SHP77 (cell line): ENCODE data around the gene CYP19A1.
A peak's percentile ranks its signal among the peaks of the same experiment; 100 is the strongest.
"Not testable (repeated sequence)": the region's sequence is repeated elsewhere in the genome, so short reads cannot be mapped to it uniquely, and the experiment has no call there.

Experiments
- DNase-seq, 2 experiments: peaks; one replicate each; lab custom pipeline; 2025; lab: John Stamatoyannopoulos, UW

The CYP19A1 gene

DNA sequence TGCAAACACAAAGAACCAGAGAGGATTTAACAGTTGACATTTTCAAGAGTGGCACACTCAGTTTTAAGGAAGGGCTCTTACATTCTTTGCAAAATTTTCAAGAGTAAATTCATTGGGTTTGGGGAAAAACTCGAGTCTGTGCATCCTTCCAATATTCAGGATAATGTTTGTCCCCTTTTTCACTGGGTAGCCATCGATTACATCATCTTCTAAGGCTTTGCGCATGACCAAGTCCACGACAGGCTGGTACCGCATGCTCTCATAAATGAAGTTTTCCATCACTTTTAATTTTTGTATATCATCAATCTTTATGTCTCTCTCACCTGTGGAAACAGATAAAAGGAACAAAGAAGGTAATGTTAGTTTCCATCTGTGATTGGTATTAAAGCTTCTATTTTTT lies 126.2 kb downstream of the CYP19A1 start:
- no peak for DNase-seq

DNA sequence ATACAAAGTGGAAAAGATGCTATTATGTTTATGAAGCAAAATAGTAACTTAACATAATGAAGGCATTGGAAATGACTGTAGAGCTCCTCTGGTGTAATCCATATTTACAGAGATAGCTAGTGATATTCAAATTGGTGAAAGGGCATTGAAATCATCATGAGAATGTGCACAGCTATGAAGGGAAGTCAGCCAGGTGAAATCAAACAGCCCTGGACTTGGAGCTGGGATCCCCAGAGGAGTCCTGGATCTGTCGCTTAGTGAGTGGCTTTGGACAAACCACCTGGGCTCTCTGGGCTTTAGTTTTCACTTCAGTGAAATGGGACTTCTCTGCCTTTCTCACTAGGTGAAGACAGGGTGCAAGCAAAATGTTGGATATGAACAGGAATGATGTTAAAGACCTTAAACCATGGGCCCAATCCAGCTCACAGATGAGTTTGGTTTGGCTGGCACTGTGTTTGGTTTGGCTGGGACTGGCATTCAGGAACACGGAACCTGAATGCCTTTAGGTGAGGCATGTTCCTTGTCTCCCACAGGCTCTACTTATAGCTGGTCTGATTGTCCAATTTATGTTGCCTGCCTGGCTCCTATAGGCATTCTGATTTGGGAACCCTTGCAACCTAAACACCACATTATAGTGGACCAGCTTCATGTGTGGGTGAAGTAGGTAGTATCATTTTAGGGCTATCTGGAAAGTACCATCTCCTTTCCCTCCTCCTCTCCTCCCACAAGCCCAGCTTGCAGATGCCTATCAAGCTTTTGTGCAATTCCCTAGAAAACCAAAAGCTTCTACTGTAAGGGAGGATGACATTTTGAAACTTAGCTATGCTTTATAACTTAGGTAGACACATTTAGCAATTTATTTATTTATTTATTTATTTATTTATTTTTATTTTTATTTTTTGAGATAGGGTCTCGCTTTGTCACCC lies 133.1 kb downstream of the CYP19A1 start:
- no peak for DNase-seq

DNA sequence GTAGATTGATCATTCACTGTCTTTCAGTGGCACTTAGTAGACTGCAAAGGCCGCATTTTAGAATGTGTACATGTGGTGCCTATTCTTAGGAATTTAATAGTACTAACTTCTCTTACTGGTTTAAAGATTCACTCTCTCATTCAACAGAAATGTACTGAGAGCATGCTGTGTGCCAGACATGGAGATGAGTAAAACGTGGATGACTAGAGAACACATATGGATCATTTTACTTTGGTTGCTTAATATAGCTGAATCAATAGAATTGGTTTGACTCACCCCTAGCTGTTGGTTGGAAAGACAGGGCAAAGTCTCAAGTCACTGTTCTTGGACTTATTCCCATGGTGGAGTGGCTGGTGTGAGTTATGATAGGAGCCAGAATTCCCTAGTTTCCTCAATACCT lies 134.6 kb downstream of the CYP19A1 start:
- DNase-seq: no peak

DNA sequence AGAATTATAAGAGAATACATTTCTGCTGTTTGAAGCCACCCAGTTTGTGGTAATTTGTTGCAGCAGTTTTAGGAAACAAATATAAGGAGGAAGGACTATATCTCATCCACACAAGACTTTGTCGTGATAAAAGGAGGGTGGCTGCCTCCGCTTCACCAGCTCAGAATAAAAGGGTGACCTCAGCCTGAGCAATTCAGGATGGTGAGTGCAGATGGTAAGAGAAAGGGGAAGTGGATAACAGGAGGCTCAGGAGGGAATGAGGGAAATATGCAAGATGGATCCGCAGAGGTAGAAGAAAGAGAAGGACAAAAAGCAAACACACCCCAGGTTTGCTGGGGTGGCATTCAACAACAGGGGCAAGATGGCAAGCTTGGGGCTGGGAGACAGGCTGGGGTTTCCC lies 135.6 kb downstream of the CYP19A1 start:
- no peak for DNase-seq

DNA sequence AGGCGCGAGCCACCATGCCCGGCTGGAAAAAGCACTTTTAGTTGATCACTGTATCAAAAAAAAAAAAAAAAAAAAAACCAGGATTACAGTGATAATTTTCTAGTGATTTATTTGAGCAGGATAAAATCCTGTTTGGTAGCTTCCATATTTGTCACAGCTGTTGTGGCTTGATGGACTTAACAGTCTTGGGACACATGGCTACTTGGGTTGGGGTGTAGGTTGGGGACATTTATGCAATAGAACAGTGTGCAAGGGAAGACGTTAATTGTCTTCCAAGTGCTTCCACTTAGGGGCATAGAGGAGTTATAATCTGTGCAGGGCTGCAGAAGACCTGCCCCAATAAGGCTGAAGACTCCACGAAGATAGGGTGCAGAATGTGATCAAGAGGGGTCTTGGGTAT lies 136.8 kb downstream of the CYP19A1 start:
- DNase-seq: no peak

DNA sequence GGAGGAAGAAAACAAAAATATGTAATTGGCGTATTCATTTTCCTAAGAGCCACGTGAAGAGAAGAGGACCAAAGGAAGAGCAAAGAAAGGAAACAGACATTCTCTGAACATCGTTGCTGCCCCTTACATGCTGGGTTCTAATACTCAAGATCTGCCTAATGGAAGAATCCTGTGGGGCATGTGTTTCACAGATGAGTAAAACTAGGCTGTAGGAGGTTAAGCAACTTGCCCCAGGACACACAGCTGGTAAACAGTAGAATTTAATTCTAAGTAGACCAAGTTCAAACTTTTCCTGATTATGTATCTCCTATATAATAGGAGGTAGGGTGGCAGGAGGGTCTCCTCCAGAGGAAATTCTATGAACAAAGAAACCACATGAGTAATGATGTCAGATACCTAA lies 137.6 kb downstream of the CYP19A1 start:
- DNase-seq: no peak

DNA sequence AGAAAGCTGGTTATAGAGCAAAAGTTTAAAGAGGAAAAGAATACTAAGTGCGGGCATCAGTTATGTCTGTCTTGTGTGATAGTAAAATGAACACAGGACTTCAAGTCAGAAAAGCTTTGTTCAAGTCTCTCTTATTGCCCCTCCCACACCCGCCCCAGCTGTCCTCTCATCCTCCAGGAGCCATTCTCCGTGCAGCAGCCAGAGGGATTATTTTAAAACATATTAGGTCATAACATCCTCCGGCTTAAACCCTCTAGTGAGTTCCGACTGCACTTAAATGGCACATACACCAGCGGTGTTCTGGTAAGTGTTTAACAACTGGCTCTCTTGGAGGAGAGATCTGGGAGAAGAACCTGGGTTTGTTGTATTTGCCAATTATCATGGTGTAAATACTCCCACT lies 138.9 kb downstream of the CYP19A1 start:
- no peak for DNase-seq

DNA sequence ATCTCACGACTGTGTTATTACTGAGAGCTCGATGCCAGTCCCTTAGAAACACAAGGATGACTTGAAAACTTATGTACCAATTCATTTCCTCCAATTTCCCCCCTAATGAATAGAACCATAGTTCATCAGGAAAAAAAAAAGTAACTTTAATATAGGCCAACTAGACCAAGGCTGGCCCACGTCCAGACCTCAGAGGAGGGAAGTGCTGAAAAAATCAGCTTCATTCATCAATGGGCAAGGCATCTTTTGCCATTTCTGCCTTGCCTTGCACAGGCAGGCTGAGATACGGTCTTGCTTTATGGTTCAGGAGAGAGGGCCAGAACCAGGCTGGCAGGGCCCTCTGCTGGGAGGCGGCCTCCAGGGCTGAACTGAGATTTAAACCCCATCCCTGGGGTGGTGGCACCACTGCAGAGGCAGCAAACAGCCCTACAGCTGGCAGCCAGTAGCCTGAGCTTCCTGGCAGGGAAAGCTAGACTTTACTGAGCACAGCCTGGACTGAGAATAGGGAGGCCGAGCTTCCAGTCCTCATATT lies 139.6 kb downstream of the CYP19A1 start:
- DNase-seq: no peak

DNA sequence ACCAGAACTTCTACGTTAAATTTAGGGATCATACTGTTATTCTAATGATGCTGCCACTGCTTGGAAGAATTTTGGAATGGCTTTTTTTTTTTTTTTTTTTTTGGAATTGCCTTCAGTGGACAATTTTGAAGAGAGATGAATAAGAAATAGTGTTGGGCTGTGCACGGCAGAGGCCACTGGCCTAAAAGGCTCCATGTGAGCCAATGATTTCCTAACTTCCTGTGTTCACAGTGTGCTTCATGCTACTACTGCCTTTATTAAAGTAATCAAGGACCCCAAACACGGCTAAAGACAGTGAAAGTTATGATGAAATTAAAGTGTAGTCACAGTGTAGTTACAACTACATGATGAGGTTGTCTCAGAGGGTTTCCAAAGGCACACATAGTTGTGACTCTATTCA lies 142.9 kb downstream of the CYP19A1 start:
- no peak for DNase-seq

DNA sequence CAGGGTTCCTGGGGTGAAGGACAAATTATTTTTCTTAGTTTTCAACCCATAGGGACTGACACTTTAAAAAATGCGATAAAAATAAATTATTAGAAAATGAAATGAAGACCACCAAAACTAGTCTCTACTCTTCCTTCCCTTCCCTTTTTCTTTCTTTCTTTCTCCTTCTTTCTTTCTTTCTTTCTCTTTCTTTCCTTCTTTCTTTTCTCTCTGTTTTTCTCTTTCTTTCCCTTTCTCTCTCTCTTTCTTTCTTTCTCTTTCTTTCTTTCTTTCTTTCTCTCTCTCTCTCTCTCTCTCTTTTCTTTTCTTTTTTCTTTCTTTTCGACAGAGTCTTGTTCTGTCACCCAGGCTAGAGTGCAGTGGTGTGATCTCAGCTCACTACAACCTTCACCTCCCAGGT lies 144.4 kb downstream of the CYP19A1 start:
- DNase-seq: no peak

DNA sequence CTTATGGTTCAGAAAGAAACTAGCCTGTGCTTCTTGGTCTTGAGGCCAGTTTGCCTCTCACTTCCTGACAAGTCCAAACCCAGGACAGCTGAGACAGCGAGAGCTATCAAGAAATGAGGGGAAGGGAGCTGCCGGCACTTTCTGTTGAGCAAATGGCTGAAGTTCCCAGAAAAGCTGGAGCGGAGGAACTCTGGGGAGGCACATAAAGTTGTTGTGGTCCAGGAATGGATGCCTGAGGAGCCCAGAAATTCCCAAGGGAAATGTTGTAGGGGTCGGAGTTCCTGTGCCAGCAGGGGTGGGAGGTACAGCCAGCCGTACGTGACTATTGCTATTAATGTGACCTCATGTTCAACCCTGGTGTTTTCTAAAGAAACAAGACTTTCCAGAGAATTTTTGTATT lies 144.9 kb downstream of the CYP19A1 start:
- DNase-seq: no peak

DNA sequence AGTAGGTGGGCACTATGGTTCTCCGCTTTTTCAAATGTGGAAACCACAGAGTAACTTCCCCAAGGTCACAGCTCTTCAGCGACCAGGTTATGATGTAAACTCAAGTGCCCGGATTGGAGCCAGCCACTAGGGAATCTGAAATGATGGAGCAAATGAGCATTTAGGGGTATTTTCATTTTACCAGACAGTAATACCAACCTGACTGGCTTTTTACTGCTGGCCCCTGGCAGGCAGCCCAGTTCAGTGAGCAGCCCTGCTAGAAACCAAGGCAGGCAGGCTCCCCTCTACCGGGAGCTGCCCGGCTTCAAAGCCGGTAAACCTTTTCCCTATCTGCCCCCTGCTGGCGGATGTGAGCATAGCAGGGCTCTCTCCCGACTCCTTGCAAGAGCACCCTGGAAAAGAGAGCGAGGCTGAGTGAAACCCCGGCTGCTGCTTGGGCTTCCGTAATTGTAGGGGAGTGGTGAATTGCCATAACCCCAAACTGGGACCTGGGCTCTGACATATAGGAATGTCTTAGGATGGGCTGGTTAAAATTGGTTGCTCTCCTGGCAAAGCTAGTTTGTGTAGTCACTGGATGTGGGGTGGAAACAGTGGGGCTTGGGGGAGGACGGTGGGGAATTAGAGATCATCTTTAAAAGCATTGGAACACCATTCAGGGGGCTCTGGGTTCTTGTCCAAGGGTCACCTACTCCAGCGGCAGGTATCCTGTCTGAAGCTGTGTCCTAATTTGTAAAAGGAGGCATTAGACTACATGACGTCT lies 145.7 kb downstream of the CYP19A1 start:
- peak; percentile 81 to 90 for DNase-seq

DNA sequence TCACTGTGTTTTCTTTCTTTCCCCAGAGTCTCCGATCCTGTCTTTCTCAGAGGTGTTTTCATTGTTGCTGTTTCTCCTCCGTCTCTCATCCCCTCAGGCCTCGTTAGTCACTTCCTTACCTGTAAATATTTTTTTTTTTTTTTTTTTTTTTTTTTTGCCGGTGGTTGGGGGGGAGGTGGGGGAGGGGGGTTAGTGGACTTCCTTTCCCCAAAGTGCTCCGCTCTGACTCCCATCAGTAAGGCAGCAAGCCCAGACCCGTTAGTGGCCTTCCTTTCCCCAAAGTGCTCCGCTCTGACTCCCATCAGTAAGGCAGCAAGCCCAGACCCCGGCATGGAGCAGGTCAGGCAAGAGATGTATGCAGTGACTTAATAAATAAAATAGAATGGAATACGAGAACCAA lies 146.6 kb downstream of the CYP19A1 start:
- DNase-seq: no peak

DNA sequence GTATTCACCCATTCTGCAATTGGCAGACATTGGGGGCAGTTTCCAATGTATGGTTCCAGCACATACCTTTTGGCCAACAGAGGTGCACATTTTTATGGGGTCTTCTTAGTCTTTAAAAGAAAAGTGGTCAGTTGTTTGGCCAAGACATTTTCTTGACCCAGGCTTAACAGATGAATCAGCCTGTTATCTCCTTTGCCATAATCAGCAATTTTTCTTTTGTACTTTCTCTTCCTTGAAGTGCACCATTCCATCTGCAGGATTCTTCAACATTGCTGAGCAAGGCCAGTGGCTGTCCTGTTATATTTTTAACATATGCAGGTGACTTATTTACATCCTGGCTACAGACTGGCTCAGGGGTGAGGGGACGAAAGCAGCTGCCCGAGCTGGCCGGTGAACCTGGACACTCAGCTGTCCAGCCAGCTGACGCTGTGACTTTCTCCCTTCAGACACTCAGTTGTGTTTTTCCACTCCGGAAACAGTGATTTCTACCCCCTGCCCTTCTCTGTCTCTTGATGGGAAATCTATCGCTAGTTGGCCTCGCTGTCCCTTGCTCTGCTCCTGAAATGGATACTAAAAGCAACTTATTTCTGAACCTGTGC lies 147.2 kb downstream of the CYP19A1 start:
- peak; percentile 23 to 32 for DNase-seq

DNA sequence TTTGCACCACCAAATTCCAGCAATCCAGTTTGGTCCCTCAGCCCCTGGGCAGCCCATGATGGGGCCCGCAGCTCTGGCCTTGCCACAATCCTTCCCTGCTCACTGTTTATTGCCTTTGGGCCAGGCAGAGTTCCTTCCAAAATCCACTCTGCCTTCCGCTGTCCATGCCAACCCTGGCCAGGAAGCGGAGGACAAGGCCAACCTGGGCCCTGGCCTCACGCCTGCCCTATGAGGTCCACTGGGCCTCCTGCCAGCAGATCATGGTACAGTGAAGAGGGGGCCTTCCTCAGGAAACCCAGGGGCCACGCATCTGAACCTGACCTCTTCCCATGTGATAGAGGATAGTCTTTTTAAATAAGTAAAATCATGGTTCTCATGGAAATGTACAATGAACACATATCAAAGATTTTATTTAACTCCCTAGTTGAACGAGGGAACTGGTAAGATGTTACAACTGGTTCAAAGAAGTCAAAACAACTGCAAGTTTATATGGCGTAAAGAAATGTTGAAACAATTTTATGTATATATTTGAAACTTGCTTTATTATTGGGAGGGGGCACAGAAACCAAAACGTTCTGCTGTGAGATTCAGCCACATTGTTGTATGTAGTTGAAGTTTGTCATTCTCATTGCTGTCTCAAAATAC lies 147.8 kb downstream of the CYP19A1 start:
- DNase-seq: no peak

DNA sequence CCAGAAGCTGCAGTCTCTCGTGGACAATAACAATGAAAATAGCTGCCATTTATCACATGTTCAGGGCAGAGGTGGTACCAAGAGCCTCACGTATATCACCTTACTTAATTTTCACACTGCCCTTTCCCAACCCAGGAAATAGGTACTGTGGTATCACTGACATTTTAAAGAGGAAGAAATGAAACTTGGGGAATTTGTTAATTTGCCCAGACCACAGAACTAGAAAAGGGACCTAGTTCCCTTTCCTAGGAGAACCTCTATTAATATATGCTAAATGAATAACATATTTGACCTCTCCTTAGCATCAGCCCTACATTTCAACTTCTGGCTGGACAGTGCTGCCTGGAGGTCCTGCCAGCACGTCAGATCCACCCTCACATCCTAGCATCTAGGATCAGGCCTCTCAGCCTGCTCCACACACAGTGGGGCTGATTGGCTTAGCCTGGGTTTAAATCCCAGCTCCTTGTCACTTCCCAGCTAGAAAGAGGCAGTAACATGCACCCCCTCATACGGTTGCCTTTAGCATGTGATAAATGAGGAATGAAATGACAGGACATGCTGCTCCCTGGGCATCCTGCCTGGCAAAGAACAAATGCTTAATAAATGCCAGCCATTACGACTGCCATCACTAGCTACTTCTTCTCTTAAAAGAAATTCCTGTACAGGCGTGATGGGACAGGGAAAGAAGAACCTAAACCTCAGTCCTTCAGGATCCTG lies 148.6 kb downstream of the CYP19A1 start:
- DNase-seq: no peak

DNA sequence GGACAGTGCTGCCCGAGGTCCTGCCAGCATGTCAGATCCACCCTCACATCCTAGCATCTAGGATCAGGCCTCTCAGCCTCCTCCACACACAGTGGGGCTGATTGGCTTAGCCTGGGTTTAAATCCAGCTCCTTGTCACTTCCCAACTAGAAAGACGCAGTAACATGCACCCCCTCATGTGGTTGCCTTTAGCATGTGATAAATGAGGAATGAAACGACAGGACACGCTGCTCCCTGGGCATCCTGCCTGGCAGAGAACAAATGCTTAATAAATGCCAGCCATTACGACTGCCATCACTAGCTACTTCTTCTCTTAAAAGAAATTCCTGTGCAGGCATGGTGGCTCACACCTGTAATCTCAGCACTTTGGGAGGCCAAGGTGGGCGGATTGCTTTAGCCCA lies 149.6 kb downstream of the CYP19A1 start:
- DNase-seq: not testable (repeated sequence)

DNA sequence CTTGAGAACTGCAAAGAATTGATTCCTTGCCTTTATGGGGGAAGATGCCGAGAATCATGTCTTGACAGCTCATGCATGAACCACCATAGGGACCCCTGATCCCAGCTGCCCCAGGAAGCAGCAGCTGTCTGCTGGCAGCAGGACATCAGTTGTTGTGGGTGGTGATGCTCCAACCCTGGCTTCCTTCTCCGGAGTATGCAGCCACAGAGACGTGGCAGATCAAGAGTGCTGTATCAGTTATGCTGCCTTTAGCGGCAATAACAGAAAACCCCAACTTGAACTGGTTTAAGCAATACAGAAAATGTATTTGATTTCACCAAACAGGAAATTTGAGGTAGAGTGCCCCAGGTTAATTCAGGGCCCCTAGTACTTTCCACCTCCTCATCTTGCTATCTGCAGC lies 151.5 kb downstream of the CYP19A1 start:
- no peak for DNase-seq

DNA sequence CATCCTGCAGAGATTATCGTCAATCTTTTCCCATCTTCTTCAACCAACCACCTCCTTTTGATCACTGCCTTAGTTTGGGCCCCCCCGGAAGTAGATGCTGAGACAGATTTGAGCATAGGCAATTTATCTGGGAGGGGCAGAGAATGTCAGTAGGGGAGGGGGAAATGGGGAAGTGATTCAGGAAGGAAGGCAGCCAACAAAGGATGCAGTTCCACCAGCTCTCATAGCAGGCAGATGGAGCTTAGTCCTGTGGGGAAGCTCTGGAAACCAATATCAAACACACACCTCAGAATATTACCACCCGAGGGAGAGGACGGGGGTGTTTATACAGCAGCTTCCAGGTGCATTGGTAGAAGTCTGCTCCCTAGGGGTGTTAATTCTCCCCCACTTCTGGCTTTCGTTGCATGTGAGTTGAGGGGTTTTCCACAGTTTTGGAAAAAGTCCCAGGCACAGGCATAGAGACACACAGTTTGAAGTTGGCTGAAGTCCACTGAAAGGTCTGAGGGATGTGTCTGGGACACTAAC lies 152.2 kb downstream of the CYP19A1 start:
- no peak for DNase-seq

DNA sequence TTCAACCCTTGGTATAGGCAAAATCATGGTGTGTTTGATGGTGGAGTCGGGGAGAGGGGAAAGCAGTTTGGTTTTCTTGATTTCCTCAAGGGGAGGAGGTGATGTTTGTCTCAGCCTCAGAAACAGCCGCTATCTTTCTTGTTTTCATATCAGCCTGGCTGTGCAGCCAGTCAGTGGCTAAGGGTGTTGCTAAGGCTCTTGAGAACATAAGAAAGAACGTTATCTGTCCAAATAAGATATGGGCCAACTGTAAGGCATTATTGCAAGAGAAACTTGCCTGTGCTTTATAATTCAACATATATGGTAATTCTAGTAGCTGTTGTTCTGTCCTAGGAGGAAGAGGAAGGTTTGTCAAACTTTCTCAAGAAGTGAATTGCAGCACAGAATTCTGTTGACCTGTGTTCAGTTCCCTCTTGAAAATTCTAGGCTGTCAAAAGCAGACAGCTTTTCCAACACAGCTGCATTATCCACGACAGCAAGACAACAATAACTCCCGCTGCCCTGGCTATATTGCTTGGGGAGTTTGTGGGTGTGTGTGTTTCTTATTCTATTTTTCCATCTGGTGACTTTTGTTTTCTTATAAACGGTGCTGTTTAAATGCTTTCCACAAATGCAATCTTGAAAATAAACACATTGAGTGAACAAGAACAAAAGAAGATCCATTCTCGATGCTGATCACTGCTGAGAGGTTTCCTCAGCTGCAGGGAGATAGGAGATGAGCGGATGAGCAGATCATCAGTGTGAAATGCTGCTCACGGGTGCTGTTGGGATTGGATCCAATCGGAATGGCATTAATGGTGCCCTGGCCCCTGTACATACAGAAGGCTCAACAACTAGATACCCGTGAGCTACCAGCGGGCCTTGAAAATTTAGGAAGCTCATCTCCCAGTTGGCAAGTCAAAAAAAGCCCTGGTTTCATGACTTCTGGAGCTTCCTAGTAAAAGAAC lies 152.9 kb downstream of the CYP19A1 start:
- no peak for DNase-seq
